Renal cortex interstitium (tissue), 11 donors: Measurements from ENCODE around the gene SCN9A. TPM values are rescaled to one million over a fixed set of nuclear protein-coding genes. Genes with fewer than 3 reads are reported as not detected.
"Not testable (repeated sequence)": the region's sequence is repeated elsewhere in the genome, so short reads cannot be mapped to it uniquely, and the experiment has no call there.

Experiments
- DNase-seq, 11 donors: peaks; one replicate each; pipeline ENCODE4 v3.0.0-alpha.2; 2013; ENCODE audit warnings: low read depth in 9 of 11, low spot score in 4 of 11; ENCODE audit errors: extremely low read depth in 1 of 11
- polyA plus RNA-seq, 3 donors: library from polyadenylated mRNA; unstranded; fragments of 120-200 nt; gene quantifications; one replicate each; pipeline ENCODE4 v1.2.1, GENCODE V29; 2013; ENCODE audit not compliant: insufficient read length in 3 of 3

SCN9A gene
- polyA plus RNA-seq, 3 donors: 1.3 to 2.0 (median 1.8) TPM

DNA sequence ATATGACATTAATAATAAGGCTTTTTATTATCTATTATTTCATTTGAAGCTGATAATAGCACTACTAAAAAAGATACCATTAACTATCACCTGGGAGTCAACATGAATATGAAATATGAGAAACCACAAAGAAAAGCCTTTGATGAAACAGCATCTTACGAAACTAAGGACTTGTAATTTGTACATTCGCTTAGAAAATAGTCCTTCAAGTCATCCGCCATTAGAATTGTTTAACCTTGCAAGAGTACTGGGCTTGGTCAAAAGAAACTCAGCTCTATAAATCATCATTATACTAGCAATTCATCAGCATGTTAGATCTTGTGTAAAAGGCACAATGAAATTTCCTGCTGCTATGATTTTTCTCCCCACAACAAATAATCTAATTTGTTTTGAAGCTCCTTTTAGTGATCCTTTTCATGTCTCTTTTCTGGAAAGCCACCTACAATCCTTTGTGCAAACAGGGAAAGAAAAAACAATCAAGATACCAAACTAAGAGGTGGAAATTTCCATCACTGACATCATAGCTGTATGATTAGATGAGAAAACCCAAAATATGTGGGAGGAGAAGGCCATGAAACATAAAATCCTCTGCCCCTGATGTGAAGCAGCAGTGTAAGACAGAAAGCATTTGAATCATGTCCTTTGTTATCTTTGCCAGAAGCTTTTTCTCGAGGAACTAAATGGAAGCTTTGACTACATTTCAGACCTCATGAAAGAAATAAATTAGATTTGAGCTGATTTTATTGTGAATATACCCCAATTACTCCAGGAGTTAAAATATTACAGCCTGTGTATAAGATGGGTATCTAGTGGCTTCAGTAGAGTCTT lies 31.2 kb downstream of the SCN9A start:
- DNase-seq: peak in 3 of 11 donors; percentile 3 to 11 (median 9)

DNA sequence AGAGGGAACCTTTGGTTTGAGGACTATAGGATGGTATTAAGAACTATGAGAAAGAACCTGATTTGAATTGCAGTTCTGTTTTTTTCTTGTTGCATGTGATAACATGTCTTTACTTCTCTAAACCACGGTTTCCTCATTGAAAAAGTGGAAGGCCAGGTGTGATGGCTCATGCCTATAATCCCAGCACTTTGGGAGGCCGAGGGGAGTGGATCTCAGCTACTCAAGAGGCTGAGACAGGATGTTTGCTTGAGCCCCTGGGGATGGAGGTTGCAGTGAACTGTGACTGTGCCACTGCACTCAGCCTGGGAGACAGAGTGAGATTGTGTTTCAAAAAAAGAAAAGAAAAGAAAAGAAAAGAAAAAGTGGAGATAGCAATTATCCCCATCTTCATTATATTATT lies 32.3 kb downstream of the SCN9A start:
- no peak for DNase-seq

DNA sequence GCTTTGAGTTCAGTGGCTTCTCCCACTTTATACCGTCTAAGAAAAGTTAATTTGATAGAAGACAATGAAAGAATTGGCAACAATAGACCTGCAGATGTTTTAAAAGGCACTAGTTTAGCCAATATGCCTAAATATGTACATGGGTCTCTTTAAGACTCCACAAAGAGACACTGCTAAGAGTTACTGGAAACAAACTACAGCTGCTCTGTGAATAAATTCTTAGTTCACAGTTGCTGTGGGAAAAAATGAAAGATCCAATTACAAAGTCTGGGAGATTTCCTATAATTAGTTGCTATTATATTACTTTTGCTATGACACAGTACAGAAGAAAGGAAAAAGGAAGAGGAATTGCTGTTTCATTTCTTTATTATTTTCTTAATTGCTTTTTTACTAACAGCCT lies 34.3 kb downstream of the SCN9A start:
- peak in 1 of 11 donors; percentile 4 for DNase-seq

DNA sequence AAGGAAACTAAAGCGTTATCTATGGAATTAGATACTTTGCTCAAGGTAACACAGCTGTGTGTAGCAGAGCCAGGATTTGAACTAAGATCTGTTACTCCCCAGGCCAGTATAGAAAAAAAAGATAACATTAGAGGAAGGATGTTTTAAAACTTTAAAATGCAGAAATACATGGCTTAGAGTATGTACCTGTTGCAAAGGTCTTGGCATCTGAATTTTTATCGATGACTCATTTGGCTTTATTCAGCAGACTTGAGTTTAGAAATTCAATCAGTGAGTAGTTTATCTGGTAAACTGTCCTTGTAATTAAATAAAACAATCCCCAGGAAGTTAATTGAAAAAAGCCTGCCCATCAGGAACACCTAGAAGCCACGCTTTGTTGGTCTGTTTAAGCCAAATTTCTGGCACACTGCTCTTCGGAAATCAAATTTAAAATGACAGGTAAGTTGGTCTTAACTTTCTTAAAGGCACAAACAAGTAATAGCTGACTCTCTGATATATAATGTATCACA lies 36.9 kb downstream of the SCN9A start:
- no peak for DNase-seq

DNA sequence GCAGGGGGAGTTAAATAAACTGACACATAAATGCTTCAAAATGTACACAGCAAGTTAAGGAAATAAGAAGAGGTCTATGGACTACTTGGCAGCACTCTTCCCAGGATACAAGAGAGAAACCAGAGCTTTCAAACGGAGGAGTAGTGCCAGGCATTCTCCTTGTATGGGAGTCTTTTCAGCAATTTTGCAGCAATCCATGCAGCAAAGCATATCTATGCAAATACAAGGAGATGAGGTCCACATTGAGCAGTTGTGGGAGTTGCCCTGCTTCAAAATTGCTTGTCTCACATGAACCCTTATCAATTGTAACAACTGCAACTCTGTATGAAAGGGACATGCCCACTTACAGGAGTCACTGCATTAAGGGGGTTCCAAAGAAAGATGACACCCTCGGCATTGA lies 37.8 kb downstream of the SCN9A start:
- DNase-seq: no peak

DNA sequence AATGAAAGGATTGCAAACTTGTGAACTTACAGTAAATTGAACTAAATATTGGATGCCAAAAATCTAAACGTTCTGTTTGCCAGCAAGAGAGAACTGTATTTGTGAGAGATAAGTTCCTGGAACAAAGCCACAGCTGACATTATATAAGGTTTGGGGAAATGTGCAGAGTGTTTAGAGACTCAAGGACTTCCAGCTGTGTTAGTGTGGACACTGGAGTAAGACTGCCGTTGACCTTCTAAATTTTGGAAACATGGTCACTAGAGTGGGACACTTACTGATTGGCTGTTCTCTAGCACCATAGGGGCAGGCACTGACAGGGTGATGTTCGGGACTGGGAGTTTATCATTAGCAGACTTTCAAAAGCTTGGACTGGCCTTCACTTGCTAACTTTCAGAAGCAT lies 40.5 kb downstream of the SCN9A start:
- no peak for DNase-seq

DNA sequence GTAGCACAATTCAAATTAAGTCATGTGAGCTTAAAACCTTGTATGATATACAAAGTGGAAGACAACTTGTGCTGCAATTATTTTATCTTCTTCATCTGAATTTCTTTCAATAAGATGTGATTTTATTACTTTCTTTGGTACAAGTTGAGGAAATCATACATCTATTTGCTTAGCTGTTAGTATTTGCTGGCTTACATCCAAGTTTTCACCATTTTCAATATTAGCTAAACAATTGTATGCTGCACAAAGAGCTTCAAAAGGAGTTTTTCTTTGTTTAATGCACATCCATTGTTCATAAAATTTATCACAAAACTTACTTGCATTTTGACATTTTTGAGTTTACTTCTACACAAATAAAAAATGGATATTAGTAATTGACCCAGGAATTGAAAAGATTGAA lies 40.9 kb downstream of the SCN9A start:
- no peak for DNase-seq

DNA sequence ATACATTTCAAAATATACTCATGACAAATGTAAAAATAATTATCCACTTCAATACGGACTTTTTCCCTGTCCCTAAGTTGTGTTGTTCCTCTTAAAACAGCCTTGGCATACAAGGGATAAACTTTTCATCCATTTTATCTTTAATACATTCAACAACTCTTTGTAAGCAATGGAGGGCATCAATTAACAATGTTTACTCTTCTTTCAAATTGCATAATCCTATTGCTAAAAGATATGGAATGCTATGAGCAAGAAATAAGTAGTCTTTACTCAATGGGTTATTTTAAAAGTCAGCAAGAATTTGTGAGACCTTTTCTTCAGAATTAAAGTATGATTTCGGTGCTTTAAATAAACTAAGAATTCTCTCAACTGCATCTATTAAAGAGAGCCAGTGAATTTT lies 41.9 kb downstream of the SCN9A start:
- no peak for DNase-seq

DNA sequence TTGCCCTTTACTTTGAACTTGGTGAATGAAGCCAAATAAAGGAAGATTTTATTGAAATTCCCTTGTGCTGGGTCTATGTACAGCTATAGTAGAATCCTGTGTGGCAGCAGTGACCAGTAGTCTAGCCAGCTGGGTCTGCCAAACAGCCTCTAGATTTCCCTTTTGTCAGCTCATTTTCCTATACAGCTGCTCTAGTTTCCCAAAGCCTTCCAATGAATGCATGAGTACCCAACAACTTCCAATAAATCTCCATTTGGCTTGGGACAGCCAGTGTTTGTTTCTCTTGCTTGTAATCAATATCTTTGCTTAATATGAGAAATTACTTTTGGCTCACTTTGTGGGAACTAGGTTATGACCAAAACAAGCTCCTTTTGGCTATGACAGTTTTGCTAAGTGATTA lies 43.6 kb downstream of the SCN9A start:
- DNase-seq: no peak

DNA sequence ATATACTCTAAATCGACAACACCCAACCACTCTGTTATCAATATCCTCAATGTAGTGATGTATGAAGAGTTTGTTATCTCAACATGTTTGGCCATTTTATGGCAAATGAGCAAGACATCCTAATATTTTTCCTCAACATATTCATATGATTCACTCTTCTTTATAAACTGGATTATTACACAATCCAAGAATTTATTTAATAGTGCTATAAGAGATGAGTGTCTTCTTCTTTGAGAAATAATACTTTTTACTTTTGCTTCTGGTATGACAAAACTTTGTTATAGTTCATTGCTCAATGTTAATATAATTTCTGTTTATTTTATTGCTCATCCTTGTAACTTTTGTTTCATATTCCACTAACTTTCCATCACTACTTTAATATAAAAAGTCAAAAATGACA lies 44.3 kb downstream of the SCN9A start:
- DNase-seq: no peak

DNA sequence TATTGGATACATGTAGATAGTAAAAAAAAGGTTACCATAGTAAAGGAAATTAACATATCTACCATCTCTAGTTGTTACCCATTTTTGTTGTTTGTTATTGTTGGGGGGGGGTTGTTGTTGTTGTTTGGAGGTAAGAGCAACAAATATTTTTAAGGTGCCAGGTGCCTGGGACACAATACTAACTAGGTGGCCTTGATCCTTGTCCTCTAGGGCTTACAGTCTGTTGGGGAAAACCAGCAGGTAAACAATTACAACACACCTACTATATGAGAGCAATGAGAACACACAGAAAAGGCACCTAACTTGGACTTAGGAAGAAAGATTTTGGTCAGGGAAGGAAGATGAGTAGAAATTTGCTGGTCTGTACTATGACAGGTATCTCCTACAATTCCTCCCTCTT lies 46.3 kb downstream of the SCN9A start:
- DNase-seq: no peak

DNA sequence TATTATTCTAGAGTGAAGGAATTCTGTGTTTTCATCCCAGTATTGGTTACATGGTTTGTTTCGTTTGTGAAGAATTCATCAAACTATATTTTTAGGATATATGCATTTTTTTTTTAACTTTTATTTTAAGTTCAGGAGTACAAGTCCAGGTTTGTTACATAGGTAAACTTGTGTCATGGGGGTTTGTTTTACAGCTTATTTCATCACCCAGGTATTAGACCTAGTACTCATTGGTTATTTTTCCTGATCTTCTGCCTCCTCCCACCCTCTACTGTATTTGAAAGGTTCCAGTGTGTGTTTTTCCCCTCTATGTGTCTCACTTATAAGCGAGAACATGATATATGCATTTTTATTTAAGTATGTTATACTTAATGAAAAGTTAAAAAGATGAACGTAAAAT lies 47.6 kb downstream of the SCN9A start:
- DNase-seq: no peak

DNA sequence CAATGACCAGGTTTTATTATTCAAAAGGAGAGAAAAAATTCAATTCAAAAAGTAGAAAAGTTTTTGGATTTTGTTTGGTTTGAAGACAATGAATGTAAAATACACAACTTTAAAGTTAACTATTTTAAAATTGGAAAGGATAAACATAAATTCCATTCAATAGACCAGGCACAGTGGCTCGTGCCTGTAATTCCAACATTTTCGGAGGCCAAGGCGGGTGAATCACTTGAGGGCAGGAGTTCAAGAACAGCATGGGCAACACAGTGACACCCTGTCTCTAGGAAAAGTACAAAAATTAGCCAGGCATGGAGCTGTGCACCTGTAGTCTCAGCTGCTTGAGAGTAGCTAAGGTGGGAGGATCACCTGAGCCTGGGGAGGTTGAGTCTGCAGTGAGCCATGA lies 54.7 kb downstream of the SCN9A start:
- DNase-seq: no peak

DNA sequence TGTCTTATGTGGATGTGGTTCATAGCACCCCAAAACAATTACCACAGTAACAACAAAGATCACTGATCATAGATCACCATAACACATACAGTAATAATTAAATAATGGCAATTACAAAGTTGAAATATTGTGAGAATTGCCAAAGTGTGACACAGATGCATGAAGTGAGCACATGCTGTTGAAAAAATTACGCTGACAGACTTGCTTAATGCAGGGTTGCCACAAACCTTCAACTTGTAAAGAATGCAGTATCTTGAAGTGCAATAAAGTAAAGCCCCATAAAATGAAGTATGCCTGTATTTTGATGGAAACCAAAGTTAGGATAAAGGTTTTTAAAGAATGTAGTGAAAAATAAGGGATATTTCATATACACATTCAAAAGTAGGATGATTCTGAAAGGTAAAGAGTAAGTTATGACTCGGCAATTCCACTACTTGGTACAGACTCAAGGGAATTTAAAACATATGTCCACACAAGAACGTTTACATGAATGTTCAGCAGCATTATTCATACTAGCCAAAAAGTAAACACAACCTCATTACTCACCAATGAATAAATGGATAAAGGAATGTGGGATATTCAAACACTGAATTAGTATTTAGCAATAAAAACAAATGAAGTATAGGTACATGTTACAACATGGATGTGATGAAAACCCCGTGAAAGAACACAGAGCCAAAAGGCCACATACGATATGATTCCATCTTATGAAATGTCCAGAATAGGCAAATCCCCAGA lies 61.6 kb downstream of the SCN9A start:
- no peak for DNase-seq

DNA sequence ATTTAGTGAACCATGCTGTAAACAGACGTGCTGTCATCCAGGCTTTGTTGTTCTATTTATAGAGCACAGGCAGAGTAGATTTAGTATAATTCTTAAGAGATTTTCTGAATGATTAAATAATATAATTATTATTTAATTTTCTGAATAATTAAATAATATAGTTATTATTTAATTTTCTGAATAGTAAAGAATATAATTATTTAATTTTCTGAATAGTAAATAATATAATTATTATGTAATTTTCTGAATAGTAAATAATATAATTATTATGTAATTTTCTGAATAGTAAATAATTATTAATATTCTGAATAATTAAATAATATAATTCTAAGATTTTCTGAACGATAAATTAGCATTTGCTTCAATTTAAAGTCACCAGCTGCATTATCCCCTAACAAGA lies 62.9 kb downstream of the SCN9A start:
- DNase-seq: not testable (repeated sequence)

DNA sequence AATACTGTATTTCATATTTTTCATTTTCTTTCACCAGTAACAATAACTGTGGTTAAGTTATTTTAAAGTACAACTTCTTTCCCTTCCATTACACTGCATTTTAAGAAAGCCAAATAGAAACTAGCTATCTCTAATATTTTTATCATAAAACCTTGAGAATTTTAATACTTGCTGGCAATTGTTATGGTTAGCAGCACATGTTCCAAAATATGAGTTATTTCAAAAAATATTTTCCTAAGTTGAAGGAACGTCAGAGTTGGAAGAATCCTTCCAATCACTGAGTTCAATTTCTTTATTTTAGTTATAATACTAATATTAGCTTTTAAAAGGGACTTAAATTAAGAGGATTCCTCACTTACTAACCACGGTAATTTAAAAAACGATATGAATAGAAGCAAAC lies 68.4 kb downstream of the SCN9A start:
- no peak for DNase-seq

DNA sequence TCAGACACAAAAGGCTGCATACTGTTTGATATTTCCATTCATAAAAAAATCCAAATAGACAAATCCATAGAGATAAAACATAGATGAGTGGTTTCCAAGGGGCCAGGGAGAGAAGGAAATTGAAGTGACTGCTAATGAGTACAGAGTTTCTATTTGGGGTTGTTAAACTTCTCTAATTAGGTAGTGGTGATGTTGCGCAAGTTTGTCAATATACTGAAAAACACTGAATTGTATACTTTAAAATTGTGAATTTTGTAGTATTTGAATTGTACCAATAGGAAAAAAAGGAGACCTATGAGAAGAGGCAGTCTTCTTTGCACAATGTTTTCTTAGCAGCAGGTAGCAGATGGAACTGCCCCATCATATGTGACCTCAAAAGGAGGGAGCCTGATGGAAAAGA lies 71.1 kb downstream of the SCN9A start:
- DNase-seq: no peak

DNA sequence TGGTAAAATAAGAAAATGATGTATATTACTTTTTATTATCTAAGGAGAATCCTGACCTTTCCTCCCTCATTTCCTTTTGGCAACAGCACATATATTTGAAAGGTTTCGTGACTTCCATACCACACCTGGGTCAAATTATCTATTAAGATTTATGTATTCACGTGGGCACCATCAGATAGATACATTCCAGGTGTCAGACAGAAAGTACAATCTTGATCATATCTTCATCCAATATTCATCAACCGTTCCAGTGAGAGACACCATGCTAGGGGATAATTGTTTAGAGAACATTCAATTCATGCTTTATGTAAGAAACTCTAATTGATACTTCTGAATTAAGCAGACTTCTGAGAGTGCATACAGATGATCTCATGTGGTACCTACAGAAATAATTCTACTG lies 73.7 kb downstream of the SCN9A start:
- no peak for DNase-seq

DNA sequence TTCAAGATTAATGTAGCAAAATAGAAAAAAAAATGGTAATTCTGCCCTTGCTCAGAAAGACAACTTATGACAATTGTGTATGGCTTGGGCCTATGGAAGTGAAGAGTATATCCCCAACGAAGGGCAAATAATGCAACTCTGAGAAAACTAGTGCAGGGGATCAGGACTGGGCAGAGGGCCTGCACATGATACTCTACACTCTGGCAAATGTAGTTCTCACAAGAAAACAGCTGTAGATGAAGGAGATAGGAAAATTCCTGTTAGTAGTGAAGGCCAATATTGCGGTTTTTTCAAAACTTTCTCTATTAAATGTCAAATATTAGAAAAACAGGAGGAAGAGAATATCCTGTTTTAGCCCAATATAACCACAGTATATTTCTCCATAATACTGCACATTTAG lies 77.8 kb downstream of the SCN9A start:
- no peak for DNase-seq

DNA sequence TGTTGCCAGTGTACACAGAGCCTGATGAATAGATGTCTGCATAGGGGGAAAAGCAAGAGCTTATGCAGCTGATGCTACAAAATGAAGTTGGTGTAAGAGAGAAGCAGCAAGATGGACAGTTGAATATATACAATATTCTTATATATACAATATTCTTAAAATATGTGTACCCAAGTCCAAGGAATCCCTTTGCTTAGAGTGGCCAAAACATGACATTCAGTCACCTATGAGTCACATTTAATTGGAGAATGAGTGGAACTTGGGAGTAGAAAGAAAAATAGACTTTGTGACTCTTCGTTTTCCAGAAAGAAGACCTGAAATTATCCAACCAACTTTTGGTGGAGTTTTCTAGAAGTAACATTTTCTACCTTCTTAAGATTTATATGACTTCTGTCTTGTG lies 81.8 kb downstream of the SCN9A start:
- DNase-seq: no peak

DNA sequence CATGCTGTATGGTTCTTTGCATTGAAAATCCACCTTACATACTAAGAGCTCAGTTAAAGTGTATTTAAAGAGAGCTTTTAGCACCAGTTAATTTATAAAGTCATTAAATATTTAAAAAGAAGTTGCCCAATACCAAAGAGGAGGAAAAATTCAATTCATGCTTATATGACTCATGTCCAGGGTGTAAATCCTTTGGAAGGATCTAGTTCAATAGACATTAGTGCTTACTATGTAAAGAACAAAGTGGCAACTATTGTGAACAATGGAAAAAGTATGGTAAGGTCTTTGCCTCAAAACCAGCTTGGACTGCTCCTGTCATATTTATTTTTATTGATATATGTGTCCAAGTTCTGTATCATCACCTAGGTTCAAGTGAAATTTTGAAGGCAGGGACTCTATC lies 90.5 kb downstream of the SCN9A start:
- no peak for DNase-seq
